Measurements from ENCODE around the gene NRTN.

- TF ChIP-seq CTCF (IDR thresholded peaks at IDR 0.05) (no peak), POLR2A (IDR thresholded peaks at IDR 0.05) (no peak)
These were observed 20.2 kb upstream of the NRTN start, which contains the start of gene PRR22 for GRCh38 chr19:5784581-5785147.

All from esophagus squamous epithelium (tissue), 4 donors.